ENCODE data around the gene NCAM1. TPM values are rescaled to one million over a fixed set of nuclear protein-coding genes. Genes with fewer than 3 reads are reported as not detected.
A peak's percentile ranks its signal among the peaks of the same experiment; 100 is the strongest.
"Not testable (repeated sequence)": the region's sequence is repeated elsewhere in the genome, so short reads cannot be mapped to it uniquely, and the experiment has no call there.

The NCAM1 gene
- polyA plus RNA-seq (2013, experiment 1 of 2), result 9.0 TPM
- 13.4 TPM for polyA plus RNA-seq (2013, experiment 2 of 2)

GRCh38 chr11:112961146-112961668, at the start of gene NCAM1:
TSS of gene NCAM1 (plus strand) at chr11:112961420.
- Histone ChIP-seq H3K9me3 (ENCODE audit: insufficient read depth, low read depth, low read length) (no peaks in the 10 kb centered on the region), H3K27ac (ENCODE audit: low read depth, low read length) (no peak within 1 kb of the TSS), H3K4me1 (ENCODE audit: insufficient read depth, low read length) (peaks cover 5% of the 10 kb centered on the region; the same call in 1 of the 2 replicates), H3K4me3 (ENCODE audit: low read length) (peak within 1 kb of the TSS; percentile 71), H3K27me3 (ENCODE audit: insufficient read depth, low read length) (peaks cover 65% of the 10 kb centered on the region), H3K9ac (ENCODE audit: low read depth, low read length) (no peak within 1 kb of the TSS), H3K36me3 (ENCODE audit: insufficient read depth, low read length) (no peaks in the 10 kb centered on the region)
- WGBS, result under 1% methylated on average over 28 of the region's 28 CpGs

- Histone ChIP-seq H3K27me3 (ENCODE audit: insufficient read depth, low read length) (peaks cover 28% of the 10 kb centered on the region), H3K4me3 (ENCODE audit: low read length) (no peak overlapping the region; the same call in 1 of the 2 replicates), H3K27ac (ENCODE audit: low read depth, low read length) (no peak overlapping the region), H3K4me1 (ENCODE audit: insufficient read depth, low read length) (peaks cover 27% of the 10 kb centered on the region), H3K9me3 (ENCODE audit: insufficient read depth, low read depth, low read length) (peaks cover 4% of the 10 kb centered on the region; the same call in 1 of the 2 replicates), H3K36me3 (ENCODE audit: insufficient read depth, low read length) (no peaks in the 10 kb centered on the region), H3K9ac (ENCODE audit: low read depth, low read length) (no peak overlapping the region)
- WGBS, result 28% methylated on average over 2 of the region's 2 CpGs
Measured at GRCh38 chr11:112922606-112923005, 38.6 kb upstream of the NCAM1 start.

- H3K36me3 ChIP-seq (ENCODE audit: insufficient read depth, low read length); H3K9ac ChIP-seq (ENCODE audit: low read depth, low read length); H3K9me3 ChIP-seq (ENCODE audit: insufficient read depth, low read depth, low read length); H3K27ac ChIP-seq (ENCODE audit: low read depth, low read length); H3K4me3 ChIP-seq (ENCODE audit: low read length): not testable (repeated sequence)
- 96% methylated on average over 3 of the region's 6 CpGs for WGBS
- H3K27me3 ChIP-seq (ENCODE audit: insufficient read depth, low read length), result peaks cover 28% of the 10 kb centered on the region
- H3K4me1 ChIP-seq (ENCODE audit: insufficient read depth, low read length), result peaks cover 27% of the 10 kb centered on the region
Measured at GRCh38 chr11:112924836-112925235, 36.4 kb upstream of the NCAM1 start.

GRCh38 chr11:112925516-112926310, 35.5 kb upstream of the NCAM1 start:
- Histone ChIP-seq H3K9me3 (ENCODE audit: insufficient read depth, low read depth, low read length) (no peaks in the 10 kb centered on the region), H3K4me3 (ENCODE audit: low read length) (no peak overlapping the region), H3K36me3 (ENCODE audit: insufficient read depth, low read length) (no peaks in the 10 kb centered on the region), H3K27ac (ENCODE audit: low read depth, low read length) (no peak overlapping the region), H3K9ac (ENCODE audit: low read depth, low read length) (no peak overlapping the region), H3K27me3 (ENCODE audit: insufficient read depth, low read length) (peaks cover 19% of the 10 kb centered on the region), H3K4me1 (ENCODE audit: insufficient read depth, low read length) (peaks cover 27% of the 10 kb centered on the region)
- 89% methylated on average over 10 of the region's 10 CpGs for WGBS

GRCh38 chr11:112928136-112928535, 33.1 kb upstream of the NCAM1 start:
- H3K9ac ChIP-seq (ENCODE audit: low read depth, low read length), result no peak overlapping the region
- H3K4me3 ChIP-seq (ENCODE audit: low read length), result no peak overlapping the region
- H3K4me1 ChIP-seq (ENCODE audit: insufficient read depth, low read length), result peaks cover 6% of the 10 kb centered on the region
- H3K9me3 ChIP-seq (ENCODE audit: insufficient read depth, low read depth, low read length), result no peaks in the 10 kb centered on the region
- no peak overlapping the region for H3K27ac ChIP-seq (ENCODE audit: low read depth, low read length)
- no peaks in the 10 kb centered on the region for H3K36me3 ChIP-seq (ENCODE audit: insufficient read depth, low read length)
- peaks cover under 1% of the 10 kb centered on the region; the same call in 1 of the 2 replicates for H3K27me3 ChIP-seq (ENCODE audit: insufficient read depth, low read length)
- WGBS, result 84% methylated on average over 3 of the region's 3 CpGs

GRCh38 chr11:112929432-112929831, 31.8 kb upstream of the NCAM1 start:
- WGBS, result 95% methylated on average over 4 of the region's 4 CpGs
- no peak overlapping the region for H3K9ac ChIP-seq (ENCODE audit: low read depth, low read length)
- H3K27ac ChIP-seq (ENCODE audit: low read depth, low read length), result no peak overlapping the region
- no peaks in the 10 kb centered on the region; the same call in 1 of the 2 replicates for H3K4me1 ChIP-seq (ENCODE audit: insufficient read depth, low read length)
- H3K4me3 ChIP-seq (ENCODE audit: low read length), result no peak overlapping the region
- H3K9me3 ChIP-seq (ENCODE audit: insufficient read depth, low read depth, low read length), result no peaks in the 10 kb centered on the region
- H3K36me3 ChIP-seq (ENCODE audit: insufficient read depth, low read length), result no peaks in the 10 kb centered on the region
- no peaks in the 10 kb centered on the region for H3K27me3 ChIP-seq (ENCODE audit: insufficient read depth, low read length)

GRCh38 chr11:112931703-112932102, 29.5 kb upstream of the NCAM1 start:
- WGBS, result 86% methylated on average over 4 of the region's 4 CpGs
- H3K27me3 ChIP-seq (ENCODE audit: insufficient read depth, low read length), result no peaks in the 10 kb centered on the region
- no peak overlapping the region for H3K4me3 ChIP-seq (ENCODE audit: low read length)
- no peaks in the 10 kb centered on the region for H3K36me3 ChIP-seq (ENCODE audit: insufficient read depth, low read length)
- H3K9ac ChIP-seq (ENCODE audit: low read depth, low read length), result no peak overlapping the region
- H3K27ac ChIP-seq (ENCODE audit: low read depth, low read length), result no peak overlapping the region
- H3K9me3 ChIP-seq (ENCODE audit: insufficient read depth, low read depth, low read length), result no peaks in the 10 kb centered on the region
- no peaks in the 10 kb centered on the region; the same call in 1 of the 2 replicates for H3K4me1 ChIP-seq (ENCODE audit: insufficient read depth, low read length)

GRCh38 chr11:112932593-112932992, 28.6 kb upstream of the NCAM1 start:
- Histone ChIP-seq H3K4me1 (ENCODE audit: insufficient read depth, low read length) (no peaks in the 10 kb centered on the region; the same call in 1 of the 2 replicates), H3K4me3 (ENCODE audit: low read length) (no peak overlapping the region), H3K36me3 (ENCODE audit: insufficient read depth, low read length) (no peaks in the 10 kb centered on the region), H3K27ac (ENCODE audit: low read depth, low read length) (no peak overlapping the region), H3K9ac (ENCODE audit: low read depth, low read length) (no peak overlapping the region), H3K9me3 (ENCODE audit: insufficient read depth, low read depth, low read length) (no peaks in the 10 kb centered on the region), H3K27me3 (ENCODE audit: insufficient read depth, low read length) (no peaks in the 10 kb centered on the region)
- WGBS, result 85% methylated on average over 4 of the region's 4 CpGs

- Histone ChIP-seq H3K36me3 (ENCODE audit: insufficient read depth, low read length) (no peaks in the 10 kb centered on the region), H3K27ac (ENCODE audit: low read depth, low read length) (no peak overlapping the region), H3K9me3 (ENCODE audit: insufficient read depth, low read depth, low read length) (no peaks in the 10 kb centered on the region), H3K4me1 (ENCODE audit: insufficient read depth, low read length) (no peaks in the 10 kb centered on the region), H3K9ac (ENCODE audit: low read depth, low read length) (no peak overlapping the region), H3K4me3 (ENCODE audit: low read length) (no peak overlapping the region), H3K27me3 (ENCODE audit: insufficient read depth, low read length) (no peaks in the 10 kb centered on the region)
- 79% methylated on average over 3 of the region's 3 CpGs for WGBS
Measured at GRCh38 chr11:112933970-112934369, 27.2 kb upstream of the NCAM1 start.

GRCh38 chr11:112941104-112941503, 20.1 kb upstream of the NCAM1 start:
- Histone ChIP-seq H3K4me1 (ENCODE audit: insufficient read depth, low read length) (no peaks in the 10 kb centered on the region), H3K36me3 (ENCODE audit: insufficient read depth, low read length) (no peaks in the 10 kb centered on the region), H3K9ac (ENCODE audit: low read depth, low read length) (no peak overlapping the region), H3K27ac (ENCODE audit: low read depth, low read length) (no peak overlapping the region), H3K27me3 (ENCODE audit: insufficient read depth, low read length) (no peaks in the 10 kb centered on the region), H3K4me3 (ENCODE audit: low read length) (no peak overlapping the region), H3K9me3 (ENCODE audit: insufficient read depth, low read depth, low read length) (no peaks in the 10 kb centered on the region)
- 96% methylated on average over 2 of the region's 2 CpGs for WGBS

- Histone ChIP-seq H3K9ac (ENCODE audit: low read depth, low read length) (no peak overlapping the region), H3K9me3 (ENCODE audit: insufficient read depth, low read depth, low read length) (no peaks in the 10 kb centered on the region), H3K27me3 (ENCODE audit: insufficient read depth, low read length) (no peaks in the 10 kb centered on the region), H3K4me3 (ENCODE audit: low read length) (no peak overlapping the region), H3K27ac (ENCODE audit: low read depth, low read length) (no peak overlapping the region), H3K4me1 (ENCODE audit: insufficient read depth, low read length) (no peaks in the 10 kb centered on the region), H3K36me3 (ENCODE audit: insufficient read depth, low read length) (no peaks in the 10 kb centered on the region)
- WGBS, result 95% methylated on average over 7 of the region's 7 CpGs
Measured at GRCh38 chr11:112942966-112943643, 18.1 kb upstream of the NCAM1 start.
